Retinal pigment epithelial cell (primary cell): Measurements from ENCODE around the gene ASCC1.

Experiments
- DNase-seq: peaks from one replicate; pipeline ENCODE4 v3.0.0-alpha.2; 2010; ENCODE audit warnings: low read depth
- H3K4me3 ChIP-seq: 2 replicates; pipeline ENCODE4 v1.5.1; 2011; ENCODE audit warnings: mild to moderate bottlenecking, low read length, control low read depth, moderate library complexity
- TF ChIP-seq, protein P1 (sequence below): conservative IDR thresholded peaks from 2 replicates; pipeline ENCODE4 v1.5.1; 2011; ENCODE audit warnings: low read depth, low read length, control low read depth, inconsistent platforms

The ASCC1 gene

GRCh38 chr10:72049472-72049871 lies 166.6 kb downstream of the ASCC1 start:
- TF ChIP-seq, protein P1, sequence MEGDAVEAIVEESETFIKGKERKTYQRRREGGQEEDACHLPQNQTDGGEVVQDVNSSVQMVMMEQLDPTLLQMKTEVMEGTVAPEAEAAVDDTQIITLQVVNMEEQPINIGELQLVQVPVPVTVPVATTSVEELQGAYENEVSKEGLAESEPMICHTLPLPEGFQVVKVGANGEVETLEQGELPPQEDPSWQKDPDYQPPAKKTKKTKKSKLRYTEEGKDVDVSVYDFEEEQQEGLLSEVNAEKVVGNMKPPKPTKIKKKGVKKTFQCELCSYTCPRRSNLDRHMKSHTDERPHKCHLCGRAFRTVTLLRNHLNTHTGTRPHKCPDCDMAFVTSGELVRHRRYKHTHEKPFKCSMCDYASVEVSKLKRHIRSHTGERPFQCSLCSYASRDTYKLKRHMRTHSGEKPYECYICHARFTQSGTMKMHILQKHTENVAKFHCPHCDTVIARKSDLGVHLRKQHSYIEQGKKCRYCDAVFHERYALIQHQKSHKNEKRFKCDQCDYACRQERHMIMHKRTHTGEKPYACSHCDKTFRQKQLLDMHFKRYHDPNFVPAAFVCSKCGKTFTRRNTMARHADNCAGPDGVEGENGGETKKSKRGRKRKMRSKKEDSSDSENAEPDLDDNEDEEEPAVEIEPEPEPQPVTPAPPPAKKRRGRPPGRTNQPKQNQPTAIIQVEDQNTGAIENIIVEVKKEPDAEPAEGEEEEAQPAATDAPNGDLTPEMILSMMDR: no peak
- DNase-seq: no peak

DNA sequence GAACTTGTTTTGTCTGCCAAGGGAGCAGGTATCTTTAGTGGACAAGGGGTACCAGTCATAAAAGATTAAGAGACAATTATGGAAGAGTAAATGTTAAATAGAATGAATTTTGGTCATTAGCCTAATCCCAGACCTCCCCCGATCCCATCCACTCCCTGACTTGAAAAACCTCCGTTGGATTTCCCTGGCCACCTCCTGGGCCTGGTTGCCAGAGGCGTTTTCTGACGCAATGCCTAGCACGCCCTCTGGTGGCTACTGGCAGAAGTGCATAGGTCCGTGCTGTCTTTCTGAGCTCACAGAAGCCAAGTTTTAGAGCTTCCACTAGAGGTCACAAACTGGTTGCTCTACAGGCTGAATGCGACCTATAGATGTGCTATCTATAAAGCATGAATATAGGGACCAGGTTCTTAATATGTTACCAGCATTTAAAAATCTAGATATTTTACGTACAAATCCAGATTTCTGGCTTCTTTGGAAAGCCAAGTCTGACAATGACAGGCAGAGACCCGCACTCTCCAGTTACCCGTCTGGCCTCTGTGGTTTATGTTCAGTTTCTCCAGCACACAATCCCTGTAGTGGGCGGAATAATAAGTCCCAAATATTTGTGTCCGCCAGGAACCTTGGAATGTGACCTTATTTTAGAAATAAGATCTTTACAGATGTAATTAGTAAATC lies 167.5 kb downstream of the ASCC1 start:
- peak; percentile 62 for DNase-seq
- no peak overlapping the region for H3K4me3 ChIP-seq
- TF ChIP-seq, protein P1: peak; percentile 100

More at GRCh38 chr10:72049472-72049871, 166.6 kb downstream of the ASCC1 start:
- H3K4me3 ChIP-seq: no peak overlapping the region
